Suprapubic skin (tissue), 4 donors: ENCODE results near the gene AXDND1. TPM values are rescaled to one million over a fixed set of nuclear protein-coding genes. Genes with fewer than 3 reads are reported as not detected.

Source experiments
- DNase-seq, 2 donors: peaks; one replicate each; pipeline ENCODE4 v3.0.0-alpha.2; 2019; ENCODE audit warnings: low spot score in 2 of 2
- H3K27ac ChIP-seq: fragments of 200-600 bp; sonication (generic); one replicate; pipeline ENCODE4 v1.5.1; 2019
- H3K27me3 ChIP-seq: fragments of 200-600 bp; sonication (generic); one replicate; pipeline ENCODE4 v1.5.1; 2019
- H3K36me3 ChIP-seq: fragments of 200-600 bp; sonication (generic); one replicate; pipeline ENCODE4 v1.5.1; 2019
- H3K4me1 ChIP-seq: fragments of 200-600 bp; sonication (generic); one replicate; pipeline ENCODE4 v1.5.1; 2019
- H3K4me3 ChIP-seq: fragments of 200-600 bp; sonication (generic); one replicate; pipeline ENCODE4 v1.5.1; 2019; ENCODE audit warnings: mild to moderate bottlenecking
- H3K9me3 ChIP-seq: fragments of 200-600 bp; sonication (generic); one replicate; pipeline ENCODE4 v1.5.1; 2019
- EP300 ChIP-seq: sonication (generic); formaldehyde crosslinking; IDR thresholded peaks from one replicate; pipeline ENCODE4 v1.6.1; 2017; ENCODE audit warnings: antibody characterized with exemption
- POLR2A ChIP-seq, 2 donors: fragments of 450-650 bp; IDR thresholded peaks; one replicate each; pipeline ENCODE4 v1.6.1; 2017; ENCODE audit warnings: antibody characterized with exemption in 2 of 2, mild to moderate bottlenecking in 2 of 2, moderate library complexity in 2 of 2
- POLR2AphosphoS5 ChIP-seq, 3 donors: sonication (generic); formaldehyde crosslinking; IDR thresholded peaks; one replicate each; pipeline ENCODE4 v1.6.1; 2017; ENCODE audit warnings: antibody characterized with exemption in 3 of 3
- WGBS: methylation state at CpG from one replicate; pipeline ENCODE4 v1.1.5; 2018; 5-methylcytosine and 5-hydroxymethylcytosine counted together
- total RNA-seq, 4 donors: library from RNA; depleted of rRNA; stranded (reverse); fragments of >200 nt; gene quantifications; one replicate each; pipeline ENCODE4 v1.1.0, GENCODE V29; 2016
- TF ChIP-seq, protein P1 (sequence below), 2 donors: fragments of 200-600 bp in 1 of 2; fragments of 450-650 bp in 1 of 2; sonication (generic) in 1 of 2; IDR thresholded peaks; one replicate each; pipeline ENCODE4 v1.5.1; 2016 to 2019; ENCODE audit warnings: antibody characterized with exemption in 2 of 2, mild to moderate bottlenecking in 1 of 2, moderate library complexity in 1 of 2

Gene AXDND1
- total RNA-seq, 4 donors from 2014 or later, result 1.3 TPM; not detected in 3

DNA sequence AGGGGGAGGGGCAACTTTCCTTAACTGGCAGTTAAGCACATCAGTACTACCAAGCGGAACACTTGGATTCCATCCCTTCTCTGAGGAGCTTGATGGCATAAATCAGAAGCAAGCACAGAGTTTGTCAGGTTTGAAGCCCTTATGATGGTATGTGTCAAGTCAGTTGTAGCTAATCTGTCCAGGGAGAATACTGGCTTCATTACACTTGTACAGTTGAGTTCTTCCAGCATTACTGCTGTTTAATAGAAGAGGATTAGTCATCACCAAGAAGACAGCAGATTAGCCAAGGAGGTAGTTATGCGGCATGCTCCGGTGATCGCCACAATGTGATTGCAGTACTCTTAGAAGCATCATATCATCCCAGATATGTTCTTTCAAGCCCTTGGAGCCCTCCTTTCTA is 223.7 kb downstream of the AXDND1 start:
- Histone ChIP-seq H3K27ac (no peak overlapping the region), H3K4me3 (no peak overlapping the region), H3K36me3 (no peaks in the 10 kb centered on the region), H3K9me3 (no peaks in the 10 kb centered on the region), H3K4me1 (peaks cover 17% of the 10 kb centered on the region), H3K27me3 (peaks cover 22% of the 10 kb centered on the region)
- DNase-seq, result no peak
- TF ChIP-seq POLR2AphosphoS5 (IDR thresholded peaks at IDR 0.05) (no peak), POLR2A (IDR thresholded peaks at IDR 0.05) (no peak), EP300 (no peak)
- TF ChIP-seq, protein P1, sequence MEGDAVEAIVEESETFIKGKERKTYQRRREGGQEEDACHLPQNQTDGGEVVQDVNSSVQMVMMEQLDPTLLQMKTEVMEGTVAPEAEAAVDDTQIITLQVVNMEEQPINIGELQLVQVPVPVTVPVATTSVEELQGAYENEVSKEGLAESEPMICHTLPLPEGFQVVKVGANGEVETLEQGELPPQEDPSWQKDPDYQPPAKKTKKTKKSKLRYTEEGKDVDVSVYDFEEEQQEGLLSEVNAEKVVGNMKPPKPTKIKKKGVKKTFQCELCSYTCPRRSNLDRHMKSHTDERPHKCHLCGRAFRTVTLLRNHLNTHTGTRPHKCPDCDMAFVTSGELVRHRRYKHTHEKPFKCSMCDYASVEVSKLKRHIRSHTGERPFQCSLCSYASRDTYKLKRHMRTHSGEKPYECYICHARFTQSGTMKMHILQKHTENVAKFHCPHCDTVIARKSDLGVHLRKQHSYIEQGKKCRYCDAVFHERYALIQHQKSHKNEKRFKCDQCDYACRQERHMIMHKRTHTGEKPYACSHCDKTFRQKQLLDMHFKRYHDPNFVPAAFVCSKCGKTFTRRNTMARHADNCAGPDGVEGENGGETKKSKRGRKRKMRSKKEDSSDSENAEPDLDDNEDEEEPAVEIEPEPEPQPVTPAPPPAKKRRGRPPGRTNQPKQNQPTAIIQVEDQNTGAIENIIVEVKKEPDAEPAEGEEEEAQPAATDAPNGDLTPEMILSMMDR (IDR thresholded peaks at IDR 0.05), result no peak
- WGBS, result 83% methylated on average over 4 of the region's 4 CpGs

DNA sequence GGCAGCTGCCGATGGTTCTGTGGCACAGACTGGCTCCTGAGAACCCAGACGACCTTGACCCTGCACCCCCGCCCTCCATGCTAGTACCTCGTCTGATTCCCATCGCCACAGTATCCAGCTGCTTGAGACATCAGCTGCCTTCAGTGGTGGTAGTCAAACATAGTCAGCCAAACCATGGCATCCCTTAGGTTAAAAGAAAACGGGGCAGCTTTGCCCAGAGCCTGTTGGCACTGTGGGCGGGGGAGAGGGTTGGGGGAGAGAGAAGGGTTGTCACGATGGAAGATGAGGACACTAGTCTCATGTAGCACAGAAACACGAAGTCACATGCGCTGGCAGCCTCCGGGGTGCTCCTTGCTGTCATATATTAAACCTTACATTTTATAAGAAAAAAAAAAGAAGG is 224.9 kb downstream of the AXDND1 start:
- H3K4me3 ChIP-seq, result no peak overlapping the region
- H3K4me1 ChIP-seq, result peaks cover 17% of the 10 kb centered on the region
- no peaks in the 10 kb centered on the region for H3K9me3 ChIP-seq
- no peak for DNase-seq
- TF ChIP-seq, protein P1 (IDR thresholded peaks at IDR 0.05), result no peak
- no peak for TF ChIP-seq POLR2A (IDR thresholded peaks at IDR 0.05)
- no peak for TF ChIP-seq EP300
- no peak for TF ChIP-seq POLR2AphosphoS5 (IDR thresholded peaks at IDR 0.05)
- H3K27me3 ChIP-seq, result peaks cover 22% of the 10 kb centered on the region
- WGBS, result 87% methylated on average over 11 of the region's 11 CpGs
- H3K27ac ChIP-seq, result no peak overlapping the region
- H3K36me3 ChIP-seq, result no peaks in the 10 kb centered on the region

DNA sequence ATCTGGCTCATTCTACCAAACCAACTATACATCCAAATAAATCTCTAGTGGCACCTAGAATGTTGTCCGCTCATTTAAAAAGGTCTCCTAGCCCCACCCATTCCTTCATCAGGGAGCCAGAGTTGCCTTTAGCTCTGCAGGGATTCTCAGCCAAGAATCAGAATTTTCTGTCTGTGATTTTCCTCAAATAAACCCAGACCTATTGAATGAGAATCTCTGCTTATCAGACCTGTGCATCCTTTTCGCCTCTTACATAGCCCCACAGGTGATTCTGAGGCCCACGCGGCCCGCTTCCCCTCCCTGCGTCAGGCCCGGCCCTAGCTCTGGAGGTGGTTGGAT is 225.5 kb downstream of the AXDND1 start:
- no peak for DNase-seq
- peaks cover 15% of the 10 kb centered on the region for H3K4me1 ChIP-seq
- no peak overlapping the region for H3K27ac ChIP-seq
- H3K9me3 ChIP-seq, result no peaks in the 10 kb centered on the region
- peak overlapping the region; percentile 48 for H3K4me3 ChIP-seq
- H3K36me3 ChIP-seq, result no peaks in the 10 kb centered on the region
- 21% methylated on average over 7 of the region's 7 CpGs for WGBS
- peaks cover 22% of the 10 kb centered on the region for H3K27me3 ChIP-seq
- TF ChIP-seq, protein P1 (IDR thresholded peaks at IDR 0.05), result no peak
- TF ChIP-seq EP300, result no peak
- TF ChIP-seq POLR2A (IDR thresholded peaks at IDR 0.05), result no peak
- TF ChIP-seq POLR2AphosphoS5 (IDR thresholded peaks at IDR 0.05), result no peak

DNA sequence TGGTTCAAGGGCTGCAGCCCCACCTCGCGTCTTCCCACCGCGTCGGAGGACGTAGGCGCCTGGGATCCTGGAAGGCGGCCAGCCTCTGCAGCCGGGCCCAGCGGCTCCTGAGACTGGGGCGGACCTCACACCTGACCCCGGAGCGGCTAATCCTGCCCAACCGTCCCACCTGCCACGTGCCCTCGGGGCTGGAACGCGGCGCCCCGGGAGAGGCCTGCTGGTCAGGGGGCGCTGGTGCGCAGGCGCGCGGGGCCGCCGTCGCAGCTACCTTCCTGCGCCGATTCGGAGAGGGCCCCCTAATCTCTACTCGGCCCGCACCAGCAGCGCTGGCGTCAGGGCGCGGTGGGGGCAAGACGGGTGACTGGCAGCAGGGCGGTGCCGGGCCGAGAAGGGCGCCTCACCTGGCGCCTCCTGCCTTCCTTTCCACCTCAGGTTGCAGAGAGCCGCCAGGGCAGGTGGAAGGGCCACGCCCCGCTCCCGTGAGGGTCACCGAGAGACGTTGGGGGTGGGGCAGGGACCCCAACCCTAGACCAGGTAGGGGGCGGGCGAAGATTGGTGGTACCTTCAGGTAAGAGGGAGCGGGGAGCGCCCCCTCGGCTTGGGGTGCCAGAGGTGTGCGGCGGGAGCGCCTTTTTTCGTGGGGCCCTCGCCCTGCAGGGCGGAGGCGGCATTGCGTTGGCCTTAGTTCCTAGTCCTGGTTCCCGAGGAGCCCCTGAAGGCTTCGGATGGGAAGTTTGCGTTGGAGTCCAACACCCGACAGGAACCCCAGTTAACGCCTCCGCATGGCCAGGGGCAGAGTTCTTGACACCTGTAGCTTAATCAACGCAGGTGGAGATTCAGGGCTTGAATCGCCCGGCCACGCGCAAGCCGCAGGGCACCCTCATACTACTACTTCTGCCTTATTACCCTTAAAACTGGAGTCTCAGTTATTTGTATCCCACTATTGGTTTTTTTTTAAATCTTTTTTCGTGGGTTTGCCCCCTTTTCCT is 226.1 kb downstream of the AXDND1 start, which contains the start of gene TDRD5:
TSS of gene TDRD5 (plus strand) at position 241 of the 989 bp plus-strand sequence. CDS start 784 bp downstream, outside the sequence.
- Histone ChIP-seq H3K27ac (peak within 1 kb of the TSS; percentile 23), H3K9me3 (no peaks in the 10 kb centered on the region), H3K36me3 (no peaks in the 10 kb centered on the region), H3K4me1 (peaks cover 10% of the 10 kb centered on the region), H3K4me3 (peak within 1 kb of the TSS; percentile 48), H3K27me3 (peaks cover 22% of the 10 kb centered on the region)
- TF ChIP-seq, protein P1 (IDR thresholded peaks at IDR 0.05), result peak in 1 of 2 donors; percentile 10
- no peak for TF ChIP-seq EP300
- no peak for DNase-seq
- 17% methylated on average over 43 of the region's 75 CpGs for WGBS

DNA sequence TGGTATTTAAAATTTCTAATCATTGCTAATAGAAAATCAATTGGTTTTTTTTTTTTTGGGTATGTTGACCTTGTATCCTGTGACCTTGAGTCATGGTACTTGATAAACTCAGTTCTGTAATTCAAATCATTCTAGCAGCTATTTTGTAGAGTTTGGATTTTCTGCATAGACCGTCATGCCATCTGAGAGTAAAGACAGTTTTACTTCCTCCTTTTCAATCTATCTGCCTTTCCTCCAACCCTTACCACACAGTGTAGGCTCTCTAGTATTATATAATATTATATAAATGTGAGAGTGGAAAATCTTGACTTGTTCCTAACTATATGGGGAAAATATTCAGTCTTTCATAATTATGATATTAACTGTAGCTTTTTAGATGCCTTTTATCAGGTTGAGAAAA is 232.9 kb downstream of the AXDND1 start:
- 74% methylated on average over 1 of the region's 1 CpG for WGBS
- TF ChIP-seq, protein P1 (IDR thresholded peaks at IDR 0.05), result no peak
- no peak for TF ChIP-seq POLR2A (IDR thresholded peaks at IDR 0.05)
- TF ChIP-seq POLR2AphosphoS5 (IDR thresholded peaks at IDR 0.05), result no peak
- TF ChIP-seq EP300, result no peak
- no peaks in the 10 kb centered on the region for H3K27me3 ChIP-seq

More for the DNA sequence above, 232.9 kb downstream of the AXDND1 start:
- Histone ChIP-seq H3K4me3 (no peak overlapping the region), H3K27ac (no peak overlapping the region), H3K9me3 (no peaks in the 10 kb centered on the region), H3K36me3 (no peaks in the 10 kb centered on the region), H3K4me1 (no peaks in the 10 kb centered on the region)
- no peak for DNase-seq
